NCI-H526 (cell line): ENCODE data around the gene FXR1.

Experiments
- DNase-seq, 2 experiments: peaks; one replicate each; lab custom pipeline; 2025; lab: John Stamatoyannopoulos, UW

The FXR1 gene

DNA sequence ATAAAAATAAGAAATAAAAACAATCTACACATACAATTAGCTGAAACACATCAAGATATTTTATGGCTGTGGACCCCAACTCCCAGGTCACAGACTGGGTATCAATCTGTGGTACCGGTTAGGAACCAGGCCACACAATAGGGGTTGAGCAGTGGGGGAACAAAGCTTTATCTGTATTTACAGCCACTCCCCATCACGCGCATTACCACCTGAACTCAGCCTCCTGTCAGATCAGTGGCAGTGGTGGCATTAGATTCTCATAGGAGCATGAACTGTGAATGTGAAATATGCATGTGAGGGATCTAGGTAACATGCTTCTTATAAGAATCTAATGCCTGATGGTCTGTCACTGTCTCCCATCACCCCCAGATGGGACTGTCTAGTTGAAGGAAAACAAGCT lies 94.8 kb downstream of the FXR1 start:
- DNase-seq: no peak

DNA sequence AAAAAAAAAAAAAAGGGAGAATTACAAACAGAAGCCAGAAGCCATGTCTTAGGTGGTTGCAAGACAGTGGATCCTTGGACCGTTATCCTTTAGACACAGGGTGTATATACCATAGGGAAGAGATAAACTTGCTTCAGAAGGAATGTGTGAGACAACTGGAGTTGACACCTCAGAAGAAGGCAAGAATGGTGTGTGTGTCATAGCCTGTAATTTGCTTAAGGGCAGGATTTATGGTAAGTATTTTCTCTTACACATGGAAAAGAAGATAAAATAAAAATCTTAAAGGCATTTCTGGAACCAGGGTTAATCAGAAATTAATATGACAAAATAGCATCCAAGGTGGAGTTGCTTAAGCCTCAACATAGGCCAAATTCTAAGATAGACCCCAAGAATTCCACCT lies 96.3 kb downstream of the FXR1 start:
- DNase-seq: no peak

DNA sequence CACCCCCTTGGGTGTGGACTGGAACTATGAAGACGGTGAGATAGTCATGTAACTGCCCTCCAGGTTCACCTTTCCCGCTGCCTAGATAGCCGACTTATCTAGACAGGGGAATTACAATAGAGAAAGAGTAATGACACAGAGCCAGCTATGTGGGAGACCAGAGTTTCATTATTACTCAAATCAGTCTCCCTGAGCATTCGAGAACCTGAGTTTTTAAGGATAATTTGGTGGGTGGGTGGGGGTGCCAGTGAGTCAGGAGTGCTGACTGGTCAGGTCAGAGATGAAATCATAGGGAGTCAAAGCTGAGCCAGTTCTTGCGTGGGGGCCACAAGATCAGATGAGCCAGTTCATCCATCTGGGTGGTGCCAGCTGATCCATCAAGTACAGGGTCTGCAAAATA lies 96.8 kb downstream of the FXR1 start:
- DNase-seq: no peak

DNA sequence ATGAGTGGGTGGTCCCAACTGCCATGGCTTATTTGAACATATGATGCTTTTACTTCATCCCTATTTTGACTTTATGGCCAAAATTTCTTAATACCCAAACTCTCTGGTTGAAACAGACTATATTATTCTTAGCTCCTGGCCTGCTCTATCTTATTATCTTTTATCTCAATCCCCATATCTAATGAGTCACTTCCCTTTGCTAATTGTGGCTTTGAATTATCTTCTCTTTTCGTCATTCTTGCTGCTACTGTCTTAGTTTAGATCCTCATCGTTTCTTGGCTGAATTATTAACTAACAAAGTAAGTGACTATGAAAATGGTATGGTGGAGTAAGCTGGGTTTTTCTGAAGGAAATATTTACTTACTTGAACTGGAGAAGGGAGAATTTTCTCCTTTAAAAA lies 105.2 kb downstream of the FXR1 start:
- no peak for DNase-seq

DNA sequence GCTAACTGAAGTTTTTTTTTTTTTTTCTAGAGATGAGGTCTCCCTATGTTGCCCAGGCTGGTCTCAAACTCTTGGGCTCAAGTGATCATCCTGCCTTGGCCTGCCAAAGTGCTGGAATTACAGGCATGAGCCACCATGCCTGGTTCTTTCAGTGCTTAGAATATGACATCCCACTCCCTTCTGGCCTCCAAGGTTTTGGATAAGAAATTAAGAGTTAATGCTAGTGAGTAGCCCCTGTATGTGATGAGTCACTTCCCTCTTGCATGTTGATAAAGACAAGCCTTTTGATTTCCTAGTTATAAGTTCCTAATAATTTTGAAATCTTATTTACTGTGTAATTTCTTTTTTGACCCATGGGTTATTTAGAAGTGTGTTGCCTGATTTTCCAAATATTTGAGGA lies 112.7 kb downstream of the FXR1 start:
- no peak for DNase-seq

DNA sequence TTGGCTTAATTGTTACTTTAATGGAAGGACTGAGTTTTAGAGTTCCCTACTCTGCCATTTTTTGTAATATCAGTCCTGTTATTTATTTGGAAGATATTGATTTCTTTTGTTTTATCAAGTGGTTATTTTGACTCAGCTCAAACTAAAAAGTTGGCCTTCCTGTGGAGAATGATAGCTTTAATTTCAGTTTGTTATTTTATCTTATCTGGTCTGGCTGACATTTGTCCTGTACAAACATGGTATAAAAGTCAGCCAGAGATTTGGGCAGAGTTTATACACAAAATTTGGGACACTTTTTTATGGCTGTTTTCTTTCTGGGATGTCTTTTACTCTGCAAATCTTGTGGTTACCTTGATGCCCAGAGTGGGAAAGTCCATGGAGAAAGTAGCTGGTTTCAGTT lies 118.5 kb downstream of the FXR1 start:
- DNase-seq: no peak
